H9 (cell line): ENCODE data around the gene RNF213. TPM values are rescaled to one million over a fixed set of nuclear protein-coding genes. Genes with fewer than 3 reads are reported as not detected.

ENCODE experiments used
- DNase-seq: peaks from one replicate; pipeline ENCODE4 v3.0.0-alpha.2; 2017
- H2AFZ ChIP-seq: one replicate; pipeline ENCODE4 v1.6.1; 2013; ENCODE audit warnings: mild to moderate bottlenecking, low read length, control low read depth, moderate library complexity
- H2AK5ac ChIP-seq: 2 replicates; pipeline ENCODE4 v1.6.1; 2013; ENCODE audit warnings: low read length, control low read depth, mixed read lengths; ENCODE audit not compliant: insufficient read length
- H2BK120ac ChIP-seq: one replicate; pipeline ENCODE4 v1.6.1; 2013; ENCODE audit warnings: low read depth, mild to moderate bottlenecking, low read length, control low read depth, inconsistent platforms; ENCODE audit not compliant: poor library complexity, severe bottlenecking
- H2BK12ac ChIP-seq: 2 replicates; pipeline ENCODE4 v1.6.1; 2013; ENCODE audit warnings: low read length, control low read depth, mixed read lengths, low read depth; ENCODE audit not compliant: insufficient read length
- H2BK15ac ChIP-seq: 2 replicates; pipeline ENCODE4 v1.6.1; 2013; ENCODE audit warnings: low read depth, low read length, control low read depth
- H2BK20ac ChIP-seq: one replicate; pipeline ENCODE4 v1.6.1; 2013; ENCODE audit warnings: low read depth, mild to moderate bottlenecking, low read length, control low read depth, inconsistent platforms; ENCODE audit not compliant: poor library complexity, severe bottlenecking
- H2BK5ac ChIP-seq: 2 replicates; pipeline ENCODE4 v1.6.1; 2013; ENCODE audit warnings: low read length, control low read depth, mixed read lengths; ENCODE audit not compliant: insufficient read length
- H3K14ac ChIP-seq: 2 replicates; pipeline ENCODE4 v1.6.1; 2013; ENCODE audit warnings: low read length, control low read depth; ENCODE audit not compliant: insufficient read depth
- H3K18ac ChIP-seq: 2 replicates; pipeline ENCODE4 v1.6.1; 2013; ENCODE audit warnings: low read depth, mild to moderate bottlenecking, mixed read lengths, low read length, control low read depth; ENCODE audit not compliant: insufficient read length
- H3K23ac ChIP-seq: 2 replicates; pipeline ENCODE4 v1.6.1; 2013; ENCODE audit warnings: low read length, control low read depth, mixed read lengths, low read depth; ENCODE audit not compliant: insufficient read length
- H3K23me2 ChIP-seq: 2 replicates; pipeline ENCODE4 v1.6.1; 2013; ENCODE audit warnings: low read depth, mild to moderate bottlenecking, mixed read lengths, low read length, control low read depth; ENCODE audit not compliant: insufficient read length, poor library complexity, severe bottlenecking
- H3K27ac ChIP-seq: 2 replicates; pipeline ENCODE4 v1.5.1; 2013; ENCODE audit warnings: low read length, control low read depth, mixed read lengths, low read depth; ENCODE audit not compliant: insufficient read length
- H3K27me3 ChIP-seq: 2 replicates; pipeline ENCODE4 v1.6.1; 2013; ENCODE audit warnings: low read length, control low read depth, inconsistent platforms; ENCODE audit not compliant: insufficient read depth
- H3K4ac ChIP-seq: 2 replicates; pipeline ENCODE4 v1.6.1; 2013; ENCODE audit warnings: low read depth, mild to moderate bottlenecking, control low read depth, inconsistent platforms, low read length, moderate library complexity
- H3K4me1 ChIP-seq: 2 replicates; pipeline ENCODE4 v1.6.1; 2013; ENCODE audit warnings: low read length, control low read depth, inconsistent platforms; ENCODE audit not compliant: insufficient read depth
- H3K4me2 ChIP-seq: 2 replicates; pipeline ENCODE4 v1.6.1; 2013; ENCODE audit warnings: low read length, control low read depth, mixed read lengths; ENCODE audit not compliant: insufficient read length, insufficient read depth
- H3K56ac ChIP-seq: 2 replicates; pipeline ENCODE4 v1.6.1; 2013; ENCODE audit warnings: low read depth, mild to moderate bottlenecking, mixed read lengths, low read length, control low read depth; ENCODE audit not compliant: insufficient read length
- H3K79me1 ChIP-seq: 2 replicates; pipeline ENCODE4 v1.6.1; 2013; ENCODE audit warnings: low read depth, mild to moderate bottlenecking, moderate library complexity, low read length, control low read depth, inconsistent platforms; ENCODE audit not compliant: insufficient read depth, poor library complexity, severe bottlenecking
- H3K79me2 ChIP-seq: 2 replicates; pipeline ENCODE4 v1.6.1; 2013; ENCODE audit warnings: low read length, control low read depth, inconsistent platforms; ENCODE audit not compliant: insufficient read depth
- H3K9ac ChIP-seq: 2 replicates; pipeline ENCODE4 v1.6.1; 2013; ENCODE audit warnings: low read length, control low read depth, mixed read lengths; ENCODE audit not compliant: insufficient read length; ENCODE audit errors: extremely low read depth
- H3K9me3 ChIP-seq: one replicate; pipeline ENCODE4 v1.6.1; 2013; ENCODE audit warnings: low read depth, low read length, inconsistent platforms; ENCODE audit not compliant: control insufficient read depth
- H3T11ph ChIP-seq: one replicate; pipeline ENCODE4 v1.6.1; 2013; ENCODE audit warnings: mild to moderate bottlenecking, low read length, control low read depth, inconsistent platforms
- H4K20me1 ChIP-seq: one replicate; pipeline ENCODE4 v1.6.1; 2013; ENCODE audit not compliant: control insufficient read depth, insufficient read length, insufficient read depth
- H4K5ac ChIP-seq: 2 replicates; pipeline ENCODE4 v1.6.1; 2013; ENCODE audit warnings: low read depth, mild to moderate bottlenecking, mixed read lengths, low read length, control low read depth; ENCODE audit not compliant: insufficient read length
- H4K8ac ChIP-seq: replicated peaks from 2 replicates; pipeline ENCODE4 v1.6.1; 2013; ENCODE audit warnings: low read length, control low read depth, mixed read lengths, low read depth; ENCODE audit not compliant: insufficient read length
- H4K91ac ChIP-seq: 2 replicates; pipeline ENCODE4 v1.6.1; 2013; ENCODE audit warnings: low read depth, mild to moderate bottlenecking, moderate library complexity, mixed read lengths, low read length, control low read depth; ENCODE audit not compliant: insufficient read length
- H3K27ac Mint-ChIP-seq, 3 experiments: 2 replicates in 2 of 3; 3 replicates in 1 of 3; pipeline ENCODE4 v1.8.0; 2020 to 2021; ENCODE audit warnings: mixed read lengths in 3 of 3, mild to moderate bottlenecking in 1 of 3, moderate library complexity in 1 of 3
- H3K27me3 Mint-ChIP-seq: 2 replicates; pipeline ENCODE4 v1.8.0; 2021; ENCODE audit warnings: low read depth, mild to moderate bottlenecking, moderate library complexity, mixed read lengths
- H3K36me3 Mint-ChIP-seq, 3 experiments: 2 replicates in 2 of 3; 3 replicates in 1 of 3; pipeline ENCODE4 v1.8.0; 2020 to 2021; ENCODE audit warnings: low read depth in 3 of 3, mixed read lengths in 3 of 3; ENCODE audit not compliant: insufficient read depth in 1 of 3
- H3K4me1 Mint-ChIP-seq, 2 experiments: 2 replicates each; pipeline ENCODE4 v1.8.0; 2020; ENCODE audit warnings: mixed read lengths in 2 of 2
- H3K4me3 Mint-ChIP-seq, 2 experiments: 2 replicates in 1 of 2; 3 replicates in 1 of 2; pipeline ENCODE4 v1.8.0; 2020 to 2021; ENCODE audit warnings: mild to moderate bottlenecking in 2 of 2, mixed read lengths in 2 of 2, moderate library complexity in 1 of 2
- H3K9me3 Mint-ChIP-seq, 2 experiments: 2 replicates in 1 of 2; 3 replicates in 1 of 2; pipeline ENCODE4 v1.8.0; 2020; ENCODE audit warnings: mild to moderate bottlenecking in 2 of 2, mixed read lengths in 2 of 2, moderate library complexity in 1 of 2
- WGBS: extraction: QIAGEN DNeasy Blood & Tissue Kit; methylation state at CpG from one replicate; pipeline ENCODE4 v1.1.7; 2013; ENCODE audit warnings: missing lambda C conversion rate, low lambda C conversion rate, mixed read lengths; ENCODE audit not compliant: insufficient read length; ENCODE audit errors: extremely low coverage; 5-methylcytosine and 5-hydroxymethylcytosine counted together
- total RNA-seq: library from RNA; stranded (reverse); gene quantifications from 2 replicates; pipeline ENCODE4 v1.2.1, GENCODE V29; 2021
- TF ChIP-seq, protein P1 (sequence below): fragments of 200-600 bp; sonication (generic); conservative IDR thresholded peaks from 3 replicates; pipeline ENCODE4 v1.8.0; 2021; ENCODE audit warnings: antibody characterized with exemption, mild to moderate bottlenecking

Gene RNF213
- total RNA-seq, 1 experiment from 2014 or later: 34.3 TPM

DNA sequence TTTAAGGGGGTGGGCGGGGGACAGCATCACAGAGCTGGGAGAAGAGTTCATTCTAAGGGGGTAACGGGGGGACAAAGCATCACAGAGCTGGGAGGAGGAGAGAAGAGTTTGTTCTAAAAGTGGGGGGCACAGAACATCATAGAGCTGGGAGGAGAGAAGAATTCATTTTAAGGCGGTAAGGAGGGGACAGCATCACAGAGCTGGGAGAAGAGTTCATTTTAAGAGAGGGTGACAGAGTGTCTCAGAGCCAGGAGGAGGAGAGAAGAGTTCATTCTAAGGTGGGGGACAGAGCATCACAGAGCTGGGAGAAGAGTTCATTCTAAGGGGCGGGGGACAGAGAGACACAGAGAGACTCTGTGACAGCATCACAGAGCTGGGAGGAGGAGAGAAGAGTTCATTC, 182.1 kb downstream of the RNF213 start:
- Histone ChIP-seq H3K4me2 (no peak overlapping the region), H2AK5ac (no peak overlapping the region), H3K56ac (no peak overlapping the region), H3K79me2 (no peaks in the 10 kb centered on the region), H3K23me2 (no peaks in the 10 kb centered on the region), H2BK20ac (no peak overlapping the region), H4K5ac (no peak overlapping the region), H3K23ac (no peak overlapping the region), H4K8ac (no peak overlapping the region), H4K20me1 (no peaks in the 10 kb centered on the region), H2BK120ac (no peak overlapping the region), H3K4ac (no peak overlapping the region), H3K9me3 (no peaks in the 10 kb centered on the region), H3K9ac (no peak overlapping the region), H3K4me1 (no peaks in the 10 kb centered on the region), H4K91ac (no peak overlapping the region), H3K27me3 (no peaks in the 10 kb centered on the region), H3T11ph (no peak overlapping the region), H3K18ac (no peak overlapping the region), H2BK12ac (no peak overlapping the region), H2AFZ (no peak overlapping the region), H3K14ac (no peak overlapping the region), H3K27ac (no peak overlapping the region), H3K79me1 (no peaks in the 10 kb centered on the region), H2BK5ac (no peak overlapping the region), H2BK15ac (no peak overlapping the region)
- Mint-ChIP-seq H3K4me3 (peak overlapping the region in 1 of 2 experiments; percentile 21; a peak in 1 of 5 replicates), H3K27me3 (peaks cover 32% of the 10 kb centered on the region), H3K27ac (no peak overlapping the region), H3K4me1 (peaks cover 7 to 19% of the 10 kb centered on the region in 2 experiments), H3K9me3 (no peaks in the 10 kb centered on the region), H3K36me3 (no peaks in the 10 kb centered on the region)
- no CpG with 5 or more reads among the region's 4 CpGs for WGBS
- DNase-seq: no peak
- TF ChIP-seq, protein P1, sequence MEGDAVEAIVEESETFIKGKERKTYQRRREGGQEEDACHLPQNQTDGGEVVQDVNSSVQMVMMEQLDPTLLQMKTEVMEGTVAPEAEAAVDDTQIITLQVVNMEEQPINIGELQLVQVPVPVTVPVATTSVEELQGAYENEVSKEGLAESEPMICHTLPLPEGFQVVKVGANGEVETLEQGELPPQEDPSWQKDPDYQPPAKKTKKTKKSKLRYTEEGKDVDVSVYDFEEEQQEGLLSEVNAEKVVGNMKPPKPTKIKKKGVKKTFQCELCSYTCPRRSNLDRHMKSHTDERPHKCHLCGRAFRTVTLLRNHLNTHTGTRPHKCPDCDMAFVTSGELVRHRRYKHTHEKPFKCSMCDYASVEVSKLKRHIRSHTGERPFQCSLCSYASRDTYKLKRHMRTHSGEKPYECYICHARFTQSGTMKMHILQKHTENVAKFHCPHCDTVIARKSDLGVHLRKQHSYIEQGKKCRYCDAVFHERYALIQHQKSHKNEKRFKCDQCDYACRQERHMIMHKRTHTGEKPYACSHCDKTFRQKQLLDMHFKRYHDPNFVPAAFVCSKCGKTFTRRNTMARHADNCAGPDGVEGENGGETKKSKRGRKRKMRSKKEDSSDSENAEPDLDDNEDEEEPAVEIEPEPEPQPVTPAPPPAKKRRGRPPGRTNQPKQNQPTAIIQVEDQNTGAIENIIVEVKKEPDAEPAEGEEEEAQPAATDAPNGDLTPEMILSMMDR: no peak
